Hepatocyte (in vitro differentiated cells): Measurements from ENCODE around the gene KRT38. TPM values are rescaled to one million over a fixed set of nuclear protein-coding genes. Genes with fewer than 3 reads are reported as not detected.

Source experiments
- DNase-seq: peaks from one replicate; pipeline ENCODE4 v3.0.0-alpha.2; 2016; ENCODE audit warnings: low spot score
- H2AFZ ChIP-seq: fragments of 200-600 bp; sonication (generic); 2 replicates; pipeline ENCODE4 v1.6.0; 2016; ENCODE audit warnings: antibody characterized with exemption, mild to moderate bottlenecking
- H3K27ac ChIP-seq: fragments of 200-600 bp; sonication (generic); 2 replicates; pipeline ENCODE4 v1.5.1; 2016; ENCODE audit warnings: mild to moderate bottlenecking
- H3K27me3 ChIP-seq: fragments of 200-600 bp; sonication (generic); 2 replicates; pipeline ENCODE4 v1.6.1; 2016
- H3K36me3 ChIP-seq: fragments of 200-600 bp; sonication (generic); replicated peaks from 2 replicates; pipeline ENCODE4 v1.5.1; 2016; ENCODE audit warnings: low read depth; ENCODE audit not compliant: insufficient read depth
- H3K4me1 ChIP-seq: fragments of 200-600 bp; sonication (generic); 2 replicates; pipeline ENCODE4 v1.5.1; 2016; ENCODE audit warnings: mild to moderate bottlenecking, moderate library complexity; ENCODE audit not compliant: insufficient read depth
- H3K4me2 ChIP-seq: fragments of 200-600 bp; sonication (generic); 2 replicates; pipeline ENCODE4 v1.6.0; 2016
- H3K4me3 ChIP-seq: fragments of 200-600 bp; sonication (generic); 2 replicates; pipeline ENCODE4 v1.5.1; 2016; ENCODE audit warnings: mild to moderate bottlenecking
- H3K79me2 ChIP-seq: fragments of 200-600 bp; sonication (generic); 2 replicates; pipeline ENCODE4 v1.6.0; 2017; ENCODE audit warnings: mild to moderate bottlenecking
- H3K9me2 ChIP-seq: fragments of 200-600 bp; sonication (generic); replicated peaks from 2 replicates; pipeline ENCODE4 v1.6.0; 2017; ENCODE audit warnings: mild to moderate bottlenecking; ENCODE audit not compliant: insufficient read depth
- H3K9me3 ChIP-seq: fragments of 200-600 bp; sonication (generic); 2 replicates; pipeline ENCODE4 v1.5.1; 2016; ENCODE audit warnings: low read depth, mild to moderate bottlenecking
- H4K20me1 ChIP-seq: fragments of 200-600 bp; sonication (generic); 2 replicates; pipeline ENCODE4 v1.6.0; 2016; ENCODE audit warnings: mild to moderate bottlenecking; ENCODE audit not compliant: insufficient read depth, poor library complexity, severe bottlenecking
- EZH2 ChIP-seq: fragments of 200-600 bp; sonication (generic); IDR thresholded peaks from 2 replicates; pipeline ENCODE4 v1.6.1; 2016; ENCODE audit warnings: antibody characterized with exemption, mild to moderate bottlenecking, borderline replicate concordance
- EZH2phosphoT487 ChIP-seq: fragments of 200-600 bp; sonication (generic); IDR thresholded peaks from one replicate; pipeline ENCODE4 v1.6.1; 2018; ENCODE audit warnings: antibody characterized with exemption, mild to moderate bottlenecking, low read depth, moderate library complexity; ENCODE audit not compliant: unreplicated experiment, severe bottlenecking
- WGBS: methylation state at CpG from one replicate; pipeline ENCODE4 v1.1.6; 2016; ENCODE audit warnings: low lambda C conversion rate; ENCODE audit errors: missing lambda C conversion rate; 5-methylcytosine and 5-hydroxymethylcytosine counted together
- polyA plus RNA-seq: library from polyadenylated mRNA; unstranded; fragments of >200 nt; fragmentation: Nextera tagmentation; extraction: Ambion mirVana; gene quantifications from 2 replicates; pipeline ENCODE4 v1.2.1, GENCODE V29; 2016
- total RNA-seq: library from RNA; depleted of rRNA; stranded (reverse); fragments of >200 nt; gene quantifications from 2 replicates; pipeline ENCODE4 v1.2.3, GENCODE V29; 2014
- TF ChIP-seq, protein P1 (sequence below): fragments of 200-600 bp; sonication (generic); IDR thresholded peaks from 2 replicates; pipeline ENCODE4 v1.5.1; 2016; ENCODE audit warnings: antibody characterized with exemption, mild to moderate bottlenecking; ENCODE audit not compliant: poor library complexity

Gene KRT38
- total and polyA plus RNA-seq, 2 experiments from 2014 or later, result not detected

DNA sequence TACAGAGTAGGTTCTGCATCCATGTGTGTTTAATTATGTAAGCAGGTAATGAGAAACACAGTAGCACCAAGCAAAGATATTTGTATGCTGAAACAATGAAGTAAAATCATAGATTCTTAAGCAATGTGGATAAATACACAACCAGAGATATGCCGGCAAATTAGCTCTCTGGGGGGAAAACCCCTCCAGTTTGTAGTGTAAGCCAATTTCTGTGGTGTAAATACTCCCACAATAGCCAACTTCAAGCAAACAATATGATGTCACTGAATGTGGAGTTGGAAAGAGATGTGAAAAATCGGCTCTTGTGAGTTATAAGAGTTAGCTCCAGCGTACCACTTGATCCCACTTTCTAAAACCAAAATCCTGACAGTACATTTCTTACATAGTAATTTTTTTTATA, 3.9 kb upstream of the KRT38 start:
- 78% methylated on average over 3 of the region's 3 CpGs for WGBS
- H3K36me3 ChIP-seq, result no peaks in the 10 kb centered on the region

GRCh38 chr17:41444186-41444585, 3.4 kb upstream of the KRT38 start:
- Histone ChIP-seq H4K20me1 (no peaks in the 10 kb centered on the region), H3K9me2 (no peaks in the 10 kb centered on the region), H3K9me3 (no peaks in the 10 kb centered on the region), H3K79me2 (no peaks in the 10 kb centered on the region), H3K4me2 (no peak overlapping the region), H3K4me3 (no peak overlapping the region), H3K36me3 (no peaks in the 10 kb centered on the region), H3K27ac (no peak overlapping the region), H3K27me3 (no peaks in the 10 kb centered on the region), H3K4me1 (no peaks in the 10 kb centered on the region), H2AFZ (no peak overlapping the region)
- 61% methylated on average over 1 of the region's 1 CpG for WGBS
- no peak for DNase-seq
- TF ChIP-seq, protein P1, sequence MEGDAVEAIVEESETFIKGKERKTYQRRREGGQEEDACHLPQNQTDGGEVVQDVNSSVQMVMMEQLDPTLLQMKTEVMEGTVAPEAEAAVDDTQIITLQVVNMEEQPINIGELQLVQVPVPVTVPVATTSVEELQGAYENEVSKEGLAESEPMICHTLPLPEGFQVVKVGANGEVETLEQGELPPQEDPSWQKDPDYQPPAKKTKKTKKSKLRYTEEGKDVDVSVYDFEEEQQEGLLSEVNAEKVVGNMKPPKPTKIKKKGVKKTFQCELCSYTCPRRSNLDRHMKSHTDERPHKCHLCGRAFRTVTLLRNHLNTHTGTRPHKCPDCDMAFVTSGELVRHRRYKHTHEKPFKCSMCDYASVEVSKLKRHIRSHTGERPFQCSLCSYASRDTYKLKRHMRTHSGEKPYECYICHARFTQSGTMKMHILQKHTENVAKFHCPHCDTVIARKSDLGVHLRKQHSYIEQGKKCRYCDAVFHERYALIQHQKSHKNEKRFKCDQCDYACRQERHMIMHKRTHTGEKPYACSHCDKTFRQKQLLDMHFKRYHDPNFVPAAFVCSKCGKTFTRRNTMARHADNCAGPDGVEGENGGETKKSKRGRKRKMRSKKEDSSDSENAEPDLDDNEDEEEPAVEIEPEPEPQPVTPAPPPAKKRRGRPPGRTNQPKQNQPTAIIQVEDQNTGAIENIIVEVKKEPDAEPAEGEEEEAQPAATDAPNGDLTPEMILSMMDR, result no peak
- TF ChIP-seq EZH2, result no peak
- no peak for TF ChIP-seq EZH2phosphoT487

More for the DNA sequence above, 3.9 kb upstream of the KRT38 start:
- H3K27me3 ChIP-seq, result no peaks in the 10 kb centered on the region
- no peak overlapping the region for H3K27ac ChIP-seq
- no peaks in the 10 kb centered on the region for H4K20me1 ChIP-seq
- H3K4me1 ChIP-seq, result no peaks in the 10 kb centered on the region
- no peak overlapping the region for H2AFZ ChIP-seq
- no peak overlapping the region for H3K4me3 ChIP-seq
- DNase-seq, result no peak
- H3K79me2 ChIP-seq, result no peaks in the 10 kb centered on the region
- H3K9me3 ChIP-seq, result no peaks in the 10 kb centered on the region
- no peaks in the 10 kb centered on the region for H3K9me2 ChIP-seq
- no peak overlapping the region for H3K4me2 ChIP-seq
- no peak for TF ChIP-seq EZH2phosphoT487
- no peak for TF ChIP-seq EZH2
- TF ChIP-seq, protein P1, result no peak

DNA sequence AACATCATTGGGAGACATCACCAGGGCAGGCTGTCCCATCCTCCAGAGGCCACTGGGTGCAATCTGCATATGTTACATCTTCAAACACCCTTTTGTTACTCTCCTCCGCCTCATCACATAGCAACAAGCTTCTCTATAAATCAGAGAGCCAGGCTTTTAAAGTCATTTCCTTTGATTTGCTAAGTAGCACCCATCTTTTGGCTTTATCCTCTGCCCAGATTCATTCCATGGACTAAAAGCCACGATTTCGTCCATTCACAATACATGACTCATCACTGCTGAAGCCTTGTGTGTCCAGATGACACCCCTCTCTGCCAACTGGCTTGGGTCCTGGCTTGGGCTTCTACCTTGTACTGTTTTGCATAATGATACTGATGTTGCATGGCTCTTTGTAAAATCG, 2.0 kb upstream of the KRT38 start:
- H3K4me1 ChIP-seq, result no peaks in the 10 kb centered on the region

More for the DNA sequence above, 2.0 kb upstream of the KRT38 start:
- Histone ChIP-seq H3K79me2 (no peaks in the 10 kb centered on the region), H3K27ac (no peak overlapping the region), H3K4me2 (no peak overlapping the region), H4K20me1 (no peaks in the 10 kb centered on the region), H3K9me2 (no peaks in the 10 kb centered on the region), H3K27me3 (no peaks in the 10 kb centered on the region), H3K36me3 (no peaks in the 10 kb centered on the region), H2AFZ (no peak overlapping the region), H3K9me3 (no peaks in the 10 kb centered on the region), H3K4me3 (no peak overlapping the region)
- 78% methylated on average over 4 of the region's 4 CpGs for WGBS
- TF ChIP-seq EZH2, result no peak
- TF ChIP-seq, protein P1, result no peak
- TF ChIP-seq EZH2phosphoT487, result no peak
- no peak for DNase-seq
